HT1080 (cell line): ENCODE data around the gene DEFB132. TPM values are rescaled to one million over a fixed set of nuclear protein-coding genes. Genes with fewer than 3 reads are reported as not detected.
"Not testable (repeated sequence)": the region's sequence is repeated elsewhere in the genome, so short reads cannot be mapped to it uniquely, and the experiment has no call there.

ENCODE experiments used
- DNase-seq: peaks from one replicate; pipeline ENCODE4 v3.0.0-alpha.2; 2015; ENCODE audit warnings: low read depth
- polyA plus RNA-seq, 2 experiments: library from polyadenylated mRNA; depleted of rRNA; stranded (reverse); fragments of >200 nt; gene quantifications; 2 replicates each; pipeline ENCODE4 v1.2.3, GENCODE V29; 2015
- total RNA-seq: library from RNA; depleted of rRNA; stranded (reverse); fragments of >200 nt; shearing (Covaris generic); gene quantifications from 2 replicates; pipeline ENCODE4 v1.2.3, GENCODE V29; 2014; rRNA removed

DEFB132 gene, protein sequence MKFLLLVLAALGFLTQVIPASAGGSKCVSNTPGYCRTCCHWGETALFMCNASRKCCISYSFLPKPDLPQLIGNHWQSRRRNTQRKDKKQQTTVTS
- total RNA-seq = not detected in 2 replicates
- not detected in 2 replicates for polyA plus RNA-seq (2015; cell fraction: cytosol; rRNA removed)
- polyA plus RNA-seq (2015; cell fraction: nucleus; rRNA removed) = not detected in 2 replicates

DNA sequence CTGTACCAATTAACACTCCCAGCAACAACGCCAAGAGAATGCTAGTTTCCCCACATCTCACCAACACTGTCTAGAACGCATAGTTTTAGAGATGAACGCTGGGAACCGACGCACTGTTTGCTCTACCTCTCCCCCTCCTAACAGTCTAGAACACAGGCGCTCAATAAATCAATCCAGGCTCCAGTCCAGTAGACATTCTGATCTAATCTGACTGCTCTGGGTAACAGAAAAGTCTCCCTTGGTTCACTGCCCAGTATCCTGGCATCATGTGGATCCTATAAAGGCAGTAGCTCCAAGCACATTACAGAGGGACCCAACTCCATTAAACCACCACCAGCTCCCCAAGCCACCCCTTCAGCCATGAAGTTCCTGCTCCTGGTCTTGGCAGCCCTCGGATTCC lies at the start of gene DEFB132:
Gene DEFB132, plus strand, starts transcription at position 306 of the 400 bp plus-strand sequence. Its CDS starts 55 bp downstream, at position 361.
- DNase-seq = no peak

DNA sequence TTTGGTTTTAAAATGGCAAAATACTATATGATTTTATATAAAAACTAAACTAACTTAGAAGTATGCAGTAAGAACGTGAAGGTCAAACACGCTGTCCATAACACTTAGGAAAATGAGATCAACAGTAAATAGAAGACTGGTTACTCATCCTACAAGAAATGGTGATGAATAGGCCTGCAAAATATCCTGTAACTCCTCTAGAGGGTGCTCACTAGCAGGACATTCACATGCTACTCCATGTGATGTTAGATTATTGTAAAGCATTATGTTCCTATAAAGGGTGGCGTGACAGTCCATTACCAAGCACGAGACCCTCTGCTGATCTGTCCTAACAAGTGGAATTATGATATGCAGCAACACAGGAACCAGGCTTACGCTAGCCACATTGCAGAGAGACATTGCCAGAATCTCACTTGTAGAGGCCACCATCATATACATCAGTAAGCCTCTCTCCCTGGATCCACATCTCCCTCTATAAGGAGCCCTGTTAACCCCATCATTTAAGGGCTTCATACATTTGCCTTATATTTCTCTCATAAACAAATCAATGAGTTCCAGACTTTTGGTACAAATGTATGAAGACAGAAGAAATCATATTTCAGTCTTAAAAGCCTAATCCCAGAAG lies 48.5 kb upstream of the DEFB132 start:
- peak; percentile 64 for DNase-seq

DNA sequence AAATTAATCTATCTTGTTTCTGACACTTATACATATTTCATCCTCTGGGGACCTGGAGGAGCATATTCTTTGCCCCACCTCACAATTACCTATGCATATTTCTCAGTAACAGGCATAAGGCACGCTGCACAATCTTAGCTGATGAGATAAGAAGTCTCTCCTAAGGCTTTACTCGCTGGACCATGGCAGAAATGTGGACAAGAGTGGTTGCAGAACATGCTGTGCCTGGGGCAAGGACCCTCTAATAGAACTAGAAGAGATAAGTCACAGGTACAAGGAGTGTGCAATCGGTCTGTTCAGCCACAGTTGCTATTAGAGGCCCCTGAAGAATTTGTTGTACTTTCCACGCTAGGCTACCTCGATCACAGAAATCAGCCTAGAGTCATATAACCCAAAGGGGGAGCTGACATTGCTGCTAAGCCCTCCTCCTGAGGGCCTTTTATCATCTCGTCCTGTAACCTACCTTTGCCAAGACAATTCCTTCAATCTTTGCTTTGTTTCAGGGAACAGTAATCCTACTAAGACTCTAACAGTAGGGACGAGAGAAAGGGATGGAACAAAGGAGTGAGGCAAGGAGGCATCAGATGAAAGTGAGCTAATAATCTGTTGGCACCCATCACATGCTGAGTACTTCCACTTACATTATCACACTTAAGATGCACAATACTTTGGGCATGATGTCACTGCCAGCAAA lies 46.6 kb upstream of the DEFB132 start:
- no peak for DNase-seq

DNA sequence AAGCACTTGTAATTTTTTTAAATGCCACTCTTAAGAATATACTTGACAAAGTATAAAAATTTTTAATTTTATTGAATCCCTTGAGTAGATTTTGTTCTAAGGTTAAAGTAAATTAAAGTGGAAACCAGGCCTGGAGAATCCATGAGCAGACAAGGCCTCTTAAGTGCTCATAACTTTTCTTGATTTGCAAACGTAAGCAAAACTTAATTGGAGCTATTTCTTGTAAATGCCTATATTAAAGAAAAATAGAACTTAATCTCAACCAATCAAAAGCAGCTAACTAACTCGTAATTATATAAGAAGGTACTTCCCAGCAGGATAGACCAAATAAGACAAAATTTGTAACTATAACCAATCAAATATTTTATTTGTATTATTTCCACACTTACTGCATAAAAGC lies 43.1 kb upstream of the DEFB132 start:
- no peak for DNase-seq

DNA sequence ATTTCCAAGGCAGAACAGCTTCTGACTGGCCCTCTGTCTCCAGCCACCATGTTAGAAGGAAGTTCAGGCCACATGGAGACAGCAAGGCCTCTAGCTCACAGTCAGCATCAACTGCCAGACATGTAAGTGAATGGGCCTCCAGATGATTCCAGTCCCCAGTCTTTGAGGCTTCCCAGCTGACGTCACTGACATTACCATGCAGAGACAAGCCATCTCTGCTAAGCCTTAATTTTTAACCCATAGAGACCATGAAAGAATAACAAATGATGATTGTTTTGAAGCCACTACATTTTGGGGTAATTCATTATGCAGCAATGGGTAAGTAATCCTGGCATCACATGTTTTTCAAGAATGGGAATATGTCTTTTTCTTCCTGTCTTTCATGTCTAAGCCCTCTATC lies 41.7 kb upstream of the DEFB132 start:
- DNase-seq = no peak

DNA sequence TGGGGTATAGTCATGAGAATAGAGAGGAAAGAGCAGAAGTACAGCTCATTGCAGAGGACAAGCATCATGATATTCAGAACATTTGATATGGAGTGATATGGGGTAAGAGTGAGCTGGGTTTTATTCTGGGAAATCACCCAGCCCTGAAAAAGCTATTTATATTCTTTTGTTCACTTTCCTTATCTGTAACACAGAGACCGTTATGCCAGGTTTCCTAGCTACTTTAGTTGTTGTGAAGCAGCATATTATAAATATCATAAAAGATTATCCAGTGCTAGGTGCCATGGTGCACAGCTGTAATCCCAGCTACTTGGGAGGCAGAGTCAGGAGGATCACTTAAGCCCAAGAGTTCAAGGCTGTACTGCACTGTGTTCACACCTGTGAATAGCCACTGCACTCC lies 40.3 kb upstream of the DEFB132 start:
- no peak for DNase-seq

DNA sequence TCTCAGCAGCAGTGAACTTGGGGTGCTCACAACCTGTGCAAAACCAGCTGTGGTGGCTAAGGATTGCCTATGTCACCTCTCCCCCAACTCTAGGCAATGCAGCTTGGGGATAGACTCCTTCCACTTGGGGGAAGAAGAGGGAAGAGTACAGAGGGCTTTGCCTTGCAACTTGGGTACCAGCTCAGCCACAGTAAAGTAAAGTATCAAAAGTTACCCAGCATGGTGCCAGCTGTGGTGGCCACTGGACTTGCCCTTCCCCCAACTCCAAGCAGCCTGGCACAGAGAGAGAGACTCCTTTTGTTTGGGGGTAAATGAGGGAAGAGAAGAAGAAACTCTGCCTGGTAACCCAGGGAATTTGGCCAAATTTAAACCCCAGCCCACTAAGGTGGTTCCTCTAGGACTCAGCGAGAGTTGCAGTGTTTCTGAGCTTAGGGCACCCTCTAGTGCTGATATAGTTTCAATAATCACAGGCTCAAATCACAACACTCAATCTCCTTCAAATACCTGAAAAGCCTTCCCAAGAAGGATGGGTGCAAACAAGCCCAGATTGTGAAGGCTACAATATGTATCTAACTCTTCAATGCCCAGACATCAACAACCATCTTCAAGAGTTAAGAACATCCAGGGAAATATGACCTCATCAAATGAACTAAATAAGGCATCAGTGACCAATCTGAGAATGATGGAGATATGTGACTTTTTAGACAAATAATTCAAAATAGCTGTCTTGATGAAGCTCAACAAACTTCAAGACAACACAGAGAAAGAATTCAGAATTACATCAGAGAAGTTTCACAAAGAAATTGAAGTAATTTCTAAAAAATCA lies 38.0 kb upstream of the DEFB132 start:
- peak; percentile 15 for DNase-seq

DNA sequence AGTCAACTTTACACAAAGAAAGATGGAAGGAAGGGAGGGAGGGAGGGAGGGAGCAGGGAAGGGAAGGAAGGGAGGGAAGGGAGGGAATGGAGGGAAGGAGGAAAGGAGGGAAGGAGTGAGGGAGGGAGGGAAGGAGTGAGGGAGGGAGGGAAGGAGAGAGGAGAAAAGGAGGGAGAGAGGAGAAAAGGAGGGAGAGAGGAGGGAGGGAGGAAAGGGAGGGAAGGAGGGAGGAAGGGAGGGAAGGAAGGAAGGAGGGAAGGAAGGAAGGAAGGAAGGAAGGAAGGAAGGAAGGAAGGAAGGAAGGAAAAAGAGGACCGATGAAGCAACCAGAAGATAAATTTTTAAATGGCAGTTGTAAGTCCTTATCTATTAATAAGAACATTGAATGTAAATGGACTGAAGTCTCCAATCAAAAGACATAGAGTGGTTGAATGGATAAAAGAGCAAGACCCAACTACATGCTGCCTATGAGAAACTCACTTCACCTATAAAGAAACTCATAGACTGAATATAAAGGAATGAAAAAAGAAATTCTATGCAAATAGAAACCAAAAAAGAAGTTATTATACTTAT lies 36.2 kb upstream of the DEFB132 start:
- no peak for DNase-seq

DNA sequence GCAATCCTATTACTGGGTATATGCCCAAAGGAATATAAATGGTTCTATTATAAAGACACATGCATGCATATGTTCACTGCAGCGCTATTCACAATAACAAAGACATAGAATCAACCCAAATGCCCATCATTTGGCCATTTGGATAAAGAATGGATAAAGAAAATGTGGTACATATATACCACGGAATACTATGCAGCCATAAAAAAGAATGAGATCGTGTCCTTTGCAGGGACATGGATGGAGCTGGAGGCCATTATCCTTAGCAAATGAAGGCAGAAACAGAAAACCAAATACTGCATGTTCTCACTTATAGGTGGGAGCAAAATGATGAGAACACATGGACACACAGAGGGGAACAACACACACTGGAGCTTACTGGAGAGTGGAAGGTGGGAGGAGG lies 31.6 kb upstream of the DEFB132 start:
- not testable (repeated sequence) for DNase-seq

DNA sequence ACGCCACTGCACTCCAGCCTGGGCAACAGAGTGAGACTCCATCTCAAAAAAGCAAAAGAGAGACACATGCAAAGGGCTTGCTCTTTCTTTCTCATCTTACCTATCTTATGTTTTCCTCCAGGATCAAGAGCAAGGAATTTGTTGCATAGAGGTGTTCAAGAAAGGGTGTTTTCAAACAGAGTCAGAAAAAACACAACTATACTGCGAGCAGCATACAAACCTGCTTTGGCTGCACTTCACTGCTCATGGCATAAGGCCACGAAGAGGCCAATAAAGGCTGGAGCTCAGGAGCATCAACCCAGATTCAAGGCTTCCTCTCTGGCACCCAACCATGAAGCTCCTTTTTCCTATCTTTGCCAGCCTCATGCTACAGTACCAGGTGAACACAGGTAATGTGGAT lies 30.6 kb upstream of the DEFB132 start, which contains the start of gene DEFB129:
Gene DEFB129, plus strand, starts transcription at position 301 of the 400 bp plus-strand sequence. Its CDS starts 31 bp downstream, at position 332.
- no peak for DNase-seq

DNA sequence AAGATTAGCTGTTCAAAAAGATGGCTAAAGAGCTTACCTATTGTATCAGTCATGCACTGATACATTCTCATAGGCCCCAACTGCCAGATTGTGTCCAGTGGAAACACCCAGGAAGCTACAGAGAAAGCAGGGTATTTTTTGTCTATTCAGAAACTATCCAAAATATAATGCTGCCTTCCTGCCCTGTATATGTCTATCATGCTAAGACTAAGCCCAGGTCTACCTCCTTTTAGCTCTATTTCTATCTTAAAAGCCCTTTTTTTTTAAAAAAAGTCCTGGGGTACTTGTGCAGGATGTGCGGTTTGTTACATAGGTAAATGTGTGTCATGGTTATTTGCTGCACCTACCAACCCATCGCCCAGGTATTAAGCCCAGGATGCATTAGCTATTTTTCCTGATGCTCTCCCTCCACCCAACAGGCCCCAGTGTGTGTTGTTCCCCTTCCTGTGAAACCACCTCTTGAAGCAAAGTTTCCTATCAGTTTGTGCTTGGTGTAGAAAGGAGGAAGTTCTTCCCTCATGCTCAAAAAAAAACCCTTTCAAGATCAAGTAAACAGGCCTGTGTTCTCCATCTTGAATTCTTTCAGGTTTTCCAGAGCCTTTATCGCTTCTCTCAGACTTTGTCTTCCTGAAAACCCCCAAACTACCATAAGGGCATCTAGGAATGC lies 30.0 kb upstream of the DEFB132 start:
- DNase-seq = no peak

DNA sequence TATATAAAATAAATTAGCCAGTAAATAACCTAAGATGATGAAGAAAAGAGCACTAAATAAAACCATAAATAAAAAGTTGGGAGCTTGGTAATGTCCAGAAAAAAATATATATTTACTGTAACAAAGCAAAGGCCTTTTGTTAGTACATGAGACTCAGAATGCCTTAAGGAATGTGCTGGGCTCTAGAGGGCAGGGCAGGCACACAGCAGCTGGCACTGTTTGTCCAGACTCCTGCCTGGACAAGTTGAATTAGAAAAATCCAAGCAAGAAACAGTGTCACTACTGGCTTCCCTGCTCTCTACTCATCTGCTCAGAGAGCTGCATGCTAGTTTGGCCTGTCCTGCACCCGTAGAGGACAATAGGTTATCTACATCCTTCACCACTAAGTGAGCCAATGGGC lies 21.6 kb upstream of the DEFB132 start:
- peak; percentile 17 for DNase-seq

DNA sequence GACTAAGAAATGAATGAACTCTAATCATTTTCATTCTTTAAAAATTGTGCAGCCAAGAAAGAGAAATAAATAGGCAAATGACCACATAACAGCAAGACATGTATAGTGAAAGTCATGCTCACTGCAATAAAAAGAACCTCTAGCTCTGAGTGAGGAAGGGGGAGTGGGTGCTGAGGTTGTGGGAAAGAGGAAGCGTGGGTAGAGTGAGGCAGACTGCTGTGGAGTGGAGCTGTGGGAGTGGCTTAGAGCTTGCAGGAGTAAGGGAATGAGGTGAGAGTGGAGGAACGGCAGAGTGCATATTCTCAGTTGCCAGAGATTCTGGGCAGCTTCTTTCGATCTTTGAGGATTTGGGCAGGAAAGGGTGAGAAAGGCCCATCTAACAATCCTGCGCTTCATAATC lies 20.0 kb upstream of the DEFB132 start:
- no peak for DNase-seq

DNA sequence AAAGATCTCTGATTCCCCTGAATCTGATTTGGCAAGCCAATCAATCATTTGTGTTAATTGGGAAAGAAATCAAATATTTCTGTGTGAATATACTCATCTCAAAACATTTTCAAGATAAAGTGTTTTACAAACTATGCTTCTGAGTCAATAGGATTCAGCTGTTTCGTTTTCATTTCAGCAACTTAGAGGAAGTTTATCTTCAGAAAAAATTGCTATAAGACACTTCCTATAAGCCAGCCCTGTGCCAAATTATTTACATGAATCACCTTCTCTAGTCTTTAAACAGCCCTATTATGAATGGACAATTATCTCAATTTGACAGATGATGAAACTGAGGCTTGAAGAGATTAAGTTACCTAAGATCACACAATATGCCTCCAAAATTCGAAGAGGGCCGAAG lies 19.6 kb upstream of the DEFB132 start:
- DNase-seq = no peak

DNA sequence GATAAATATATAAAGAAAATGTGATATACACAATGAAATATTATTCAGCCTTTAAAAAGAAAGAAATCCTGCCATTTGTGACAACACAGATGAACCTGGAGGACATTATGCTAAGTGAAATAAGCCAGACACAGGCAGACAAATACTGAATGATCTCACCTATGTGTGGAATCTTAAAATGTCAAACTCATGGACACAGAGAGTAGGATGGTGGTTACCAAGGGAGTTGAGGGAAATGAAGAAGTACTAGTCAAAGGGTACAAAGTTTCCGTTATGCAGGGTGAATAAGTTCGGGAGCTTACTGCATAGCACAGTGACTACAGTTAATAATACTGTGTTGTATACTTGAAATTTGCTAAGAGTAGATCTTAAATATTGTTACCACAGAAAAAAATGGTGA lies 14.6 kb upstream of the DEFB132 start:
- no peak for DNase-seq

DNA sequence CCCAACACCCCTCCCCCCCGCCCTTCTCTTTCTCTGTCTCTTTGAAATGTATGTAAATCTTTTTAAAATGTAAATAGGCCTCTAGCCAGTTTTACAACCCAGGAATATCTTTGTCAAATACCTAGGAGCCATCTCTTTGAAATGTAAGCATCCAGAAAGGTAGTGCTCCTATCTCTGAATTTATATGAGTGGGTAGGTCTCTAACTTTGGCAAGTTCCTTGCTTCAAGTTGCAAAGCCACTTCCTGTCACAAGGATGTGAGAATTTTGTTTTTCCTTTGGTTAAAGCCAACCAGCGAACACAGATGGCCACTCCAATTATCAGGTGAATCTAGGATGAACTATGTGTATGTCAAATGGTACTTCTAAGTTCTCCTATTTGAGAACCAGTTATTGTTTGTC lies 6.2 kb upstream of the DEFB132 start:
- DNase-seq = no peak

DNA sequence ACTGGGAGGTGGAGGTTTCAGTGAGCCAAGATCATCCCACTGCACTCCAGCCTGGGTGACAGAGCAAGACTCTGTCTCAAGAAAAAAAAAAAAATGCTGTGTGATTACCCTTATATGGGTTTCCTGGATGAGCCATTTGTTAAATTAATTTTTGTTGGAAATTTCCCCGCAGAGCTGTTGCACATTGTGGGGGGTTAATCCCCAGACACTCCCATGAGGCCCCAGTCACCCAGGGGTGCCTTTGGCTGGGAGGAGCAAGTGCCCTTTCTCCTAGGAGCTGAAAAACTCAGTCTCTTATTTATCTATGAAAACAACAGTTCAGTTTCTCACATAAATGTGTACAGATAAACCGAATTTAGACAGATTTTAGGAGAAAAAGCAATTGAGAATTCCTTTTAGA lies 4.7 kb upstream of the DEFB132 start:
- DNase-seq = no peak

DNA sequence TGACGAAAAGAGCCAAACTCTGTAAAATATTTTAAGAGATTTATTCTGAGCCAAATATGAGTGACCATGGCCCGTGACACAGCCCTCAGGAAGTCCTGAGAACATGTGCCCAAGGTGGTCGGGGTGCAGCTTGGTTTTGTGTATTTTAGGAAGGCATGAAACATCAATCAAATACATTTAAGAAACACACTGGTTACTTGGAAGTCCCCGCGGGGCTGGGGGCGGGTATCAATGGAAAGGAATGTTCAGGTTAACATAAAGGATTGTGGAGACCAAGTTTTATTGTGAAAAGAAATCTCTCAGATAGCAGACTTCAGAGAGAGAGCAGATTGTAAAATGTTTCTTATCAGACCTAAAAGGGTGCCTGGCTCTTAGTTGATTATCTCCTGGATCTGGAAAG lies 4.1 kb upstream of the DEFB132 start:
- DNase-seq = not testable (repeated sequence)

DNA sequence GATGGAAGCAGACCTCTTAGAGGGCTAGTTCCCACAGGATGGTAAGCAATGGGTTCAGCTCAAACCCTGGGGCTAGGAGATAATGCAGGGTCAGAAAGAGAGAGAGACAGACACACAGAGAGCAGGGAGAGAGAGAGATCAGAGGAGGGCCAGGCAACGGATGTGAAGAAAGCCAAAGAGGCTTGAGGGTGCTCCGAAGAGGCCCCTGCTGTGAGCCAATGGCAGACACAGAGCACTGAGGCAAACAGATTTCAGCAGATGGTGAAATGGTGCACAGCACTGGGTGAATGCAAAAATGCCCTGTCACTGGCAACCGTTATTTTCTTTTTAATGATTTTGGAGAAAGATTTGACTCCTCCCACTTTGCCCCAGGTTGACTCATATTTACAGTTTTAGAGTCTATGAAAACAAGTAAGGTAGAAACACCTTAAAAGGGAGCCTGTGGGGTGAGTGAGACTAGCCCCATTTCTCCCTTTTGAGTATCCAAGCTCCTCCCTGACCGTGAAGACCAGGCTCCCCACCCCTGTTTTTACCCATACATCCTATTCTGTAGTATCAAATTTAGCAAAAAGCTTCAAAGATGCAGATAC lies 840 bp downstream of the DEFB132 start:
- no peak for DNase-seq

DNA sequence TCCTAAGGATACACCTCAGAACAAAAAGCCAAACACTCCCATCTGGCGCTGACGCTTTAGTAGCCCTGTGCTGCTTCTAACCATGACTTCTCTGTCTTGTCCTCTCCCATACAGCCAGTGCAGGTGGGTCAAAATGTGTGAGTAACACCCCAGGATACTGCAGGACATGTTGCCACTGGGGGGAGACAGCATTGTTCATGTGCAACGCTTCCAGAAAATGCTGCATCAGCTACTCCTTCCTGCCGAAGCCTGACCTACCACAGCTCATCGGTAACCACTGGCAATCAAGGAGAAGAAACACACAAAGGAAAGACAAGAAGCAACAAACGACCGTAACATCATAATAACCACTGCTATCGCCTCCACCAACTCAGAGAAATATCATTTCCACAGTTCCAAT lies 1.4 kb downstream of the DEFB132 start:
- DNase-seq = peak; percentile 55
